ENCODE data around the gene APLP2. TPM values are rescaled to one million over a fixed set of nuclear protein-coding genes. Genes with fewer than 3 reads are reported as not detected.

The APLP2 gene
- total RNA-seq, 1 experiment from 2014 or later, result 345 TPM

GRCh38 chr11:130101661-130102060, 32.0 kb downstream of the APLP2 start:
- ChIA-PET POLR2A (interaction anchor here (0.7 kb wide), 1 partner anchor 80 kb away, joined by 3 read pairs; no protein-coding TSS in a partner anchor), CTCF (no interaction called here)
- peaks cover 43% of the 10 kb centered on the region for H3K4me1 Mint-ChIP-seq
- no peaks in the 10 kb centered on the region for H3K27me3 Mint-ChIP-seq (ENCODE audit: low read depth)
- peak overlapping the region; percentile 10; the same call in 1 of the 2 replicates for H3K27ac Mint-ChIP-seq
- DNase-seq (ENCODE audit: low spot score) (no peak), ATAC-seq (no peak)
- H3K4me3 Mint-ChIP-seq, result no peak overlapping the region
- H3K36me3 Mint-ChIP-seq, result peaks cover 6% of the 10 kb centered on the region; the same call in 1 of the 2 replicates
- H3K9me3 Mint-ChIP-seq, result peaks cover 4% of the 10 kb centered on the region; the same call in 1 of the 2 replicates
- TF ChIP-seq USF1 (CRISPR knock-in tag; IDR thresholded peaks at IDR 0.05) (no peak), ATF2 (CRISPR knock-in tag; IDR thresholded peaks at IDR 0.05; ENCODE audit: borderline replicate concordance, low read depth) (no peak), RORB (CRISPR knock-in tag; IDR thresholded peaks at IDR 0.05) (no peak), MLX (CRISPR knock-in tag; IDR thresholded peaks at IDR 0.05) (no peak), ELF4 (CRISPR knock-in tag; IDR thresholded peaks at IDR 0.05; ENCODE audit: low read depth) (no peak), ATF6 (CRISPR knock-in tag; IDR thresholded peaks at IDR 0.05) (no peak), SP1 (CRISPR knock-in tag; conservative IDR thresholded peaks at IDR 0.05) (no peak), OVOL2 (CRISPR knock-in tag; IDR thresholded peaks at IDR 0.05; ENCODE audit: borderline replicate concordance) (no peak), CTCF (IDR thresholded peaks at IDR 0.05) (no peak), MXD4 (CRISPR knock-in tag; IDR thresholded peaks at IDR 0.05; ENCODE audit: borderline replicate concordance) (no peak)

- no peaks in the 10 kb centered on the region for H3K27me3 Mint-ChIP-seq (ENCODE audit: low read depth)
- peaks cover 15% of the 10 kb centered on the region for H3K36me3 Mint-ChIP-seq
- no peak for DNase-seq (ENCODE audit: low spot score)
- H3K27ac Mint-ChIP-seq, result peak overlapping the region; percentile 42; the same call in 1 of the 2 replicates
- no peak overlapping the region for H3K4me3 Mint-ChIP-seq
- no peak for ATAC-seq
- CTCF ChIA-PET, result no interaction called here
- H3K4me1 Mint-ChIP-seq, result peaks cover 43% of the 10 kb centered on the region
- H3K9me3 Mint-ChIP-seq, result peaks cover 11% of the 10 kb centered on the region
- POLR2A ChIA-PET, result no interaction called here
- no peak for TF ChIP-seq ZNF121 (CRISPR knock-in tag; IDR thresholded peaks at IDR 0.05)
- TF ChIP-seq PREB (CRISPR knock-in tag; IDR thresholded peaks at IDR 0.05; ENCODE audit: borderline replicate concordance), result no peak
- TF ChIP-seq ZNF423 (CRISPR knock-in tag; IDR thresholded peaks at IDR 0.05), result no peak
- TF ChIP-seq FOXP4 (CRISPR knock-in tag; IDR thresholded peaks at IDR 0.05), result no peak
- TF ChIP-seq ATF6 (CRISPR knock-in tag; IDR thresholded peaks at IDR 0.05), result no peak
- TF ChIP-seq RORB (CRISPR knock-in tag; IDR thresholded peaks at IDR 0.05), result no peak
- TF ChIP-seq FOXJ3 (CRISPR knock-in tag; IDR thresholded peaks at IDR 0.05; ENCODE audit: borderline replicate concordance), result no peak
Observed at GRCh38 chr11:130102301-130103249, 32.9 kb downstream of the APLP2 start.

Data from WTC11 (cell line).